Measurements from ENCODE around the gene GLI3.

GLI3 gene

DNA sequence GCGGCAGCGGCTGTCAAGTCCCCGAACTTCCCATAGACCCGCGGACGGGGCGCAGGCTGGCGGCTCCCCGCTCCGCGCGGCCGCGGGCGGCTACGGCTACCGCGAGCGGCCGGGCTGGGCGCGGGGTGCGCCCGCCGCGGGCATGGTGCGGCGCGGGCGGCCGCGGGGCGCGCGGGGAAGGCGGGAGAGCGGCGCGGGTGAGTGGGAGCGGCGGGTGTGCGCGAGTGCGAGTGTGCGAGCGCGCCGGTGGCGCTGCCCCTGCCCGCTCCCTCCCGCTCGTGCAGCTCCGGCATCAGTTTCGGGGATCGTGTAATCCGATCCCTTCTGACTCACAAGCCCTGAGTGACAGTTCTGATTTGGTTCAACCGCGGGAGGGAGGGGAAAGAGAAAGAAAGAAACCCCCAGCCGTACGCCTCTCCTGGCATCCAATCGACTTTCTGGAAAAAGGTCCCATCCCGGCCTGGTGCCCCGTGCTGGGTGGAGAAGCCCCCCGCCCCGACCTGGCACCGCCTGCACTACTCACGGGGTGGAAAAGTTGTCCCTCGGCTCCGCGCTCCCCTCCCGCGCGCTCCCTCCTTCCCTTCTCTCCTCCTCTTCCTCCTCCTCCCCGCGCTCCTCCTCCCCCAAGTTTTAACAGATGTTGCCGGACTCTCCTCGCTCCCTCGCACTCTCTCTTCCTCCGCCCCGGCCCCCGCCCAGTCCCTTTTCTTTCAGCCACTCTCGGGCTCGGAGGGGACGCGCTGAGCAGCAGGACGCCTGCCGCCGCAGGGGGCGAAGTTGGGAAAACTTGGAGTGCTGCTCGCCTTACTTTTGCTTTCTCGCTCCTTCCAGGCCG, at the start of gene GLI3:
Gene GLI3 (minus strand): TSS at position 234 of the 835 bp plus-strand sequence. CDS start 13,956 bp downstream, outside the sequence.
- DNase-seq, result peak; percentile 72

DNA sequence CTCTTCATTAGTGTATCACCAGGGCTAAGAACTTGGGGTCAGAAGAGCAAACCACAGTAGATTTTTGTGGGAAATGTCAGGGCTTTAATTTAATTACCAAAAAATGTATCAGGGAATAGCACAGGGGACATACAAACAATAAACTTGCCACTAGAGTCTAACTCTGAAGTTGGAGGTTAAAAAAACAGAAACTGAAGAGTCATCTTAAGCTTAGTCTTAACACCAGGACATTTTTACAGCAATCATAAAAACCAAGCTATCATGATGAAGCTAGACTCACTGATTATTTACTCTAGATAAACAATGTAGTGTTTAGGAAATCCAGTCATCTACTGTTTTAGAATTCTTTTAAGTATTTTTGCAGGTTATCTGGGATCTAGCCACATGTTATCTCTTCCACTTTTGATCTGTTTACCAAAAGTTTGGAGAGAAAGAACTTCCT, 48.4 kb upstream of the GLI3 start:
- no peak for DNase-seq

DNA sequence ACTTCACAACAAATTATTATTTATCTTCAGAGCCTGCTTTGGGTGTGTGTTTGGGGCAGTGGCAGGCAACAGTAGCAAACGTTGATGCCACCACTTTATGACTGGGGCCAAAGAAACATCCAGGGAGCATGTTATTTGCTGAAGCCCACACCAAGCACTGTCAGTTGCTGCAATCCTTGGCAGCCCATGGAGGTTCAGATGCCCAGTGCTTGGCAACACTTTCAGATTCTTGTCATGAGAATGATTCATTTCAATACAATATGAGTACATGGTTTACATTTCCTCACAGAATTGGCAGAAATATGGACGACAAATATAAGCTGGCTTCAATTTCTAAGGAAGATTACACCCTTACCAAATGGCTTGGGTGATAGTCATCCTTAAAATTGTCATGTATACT, 46.5 kb upstream of the GLI3 start:
- DNase-seq, result no peak

DNA sequence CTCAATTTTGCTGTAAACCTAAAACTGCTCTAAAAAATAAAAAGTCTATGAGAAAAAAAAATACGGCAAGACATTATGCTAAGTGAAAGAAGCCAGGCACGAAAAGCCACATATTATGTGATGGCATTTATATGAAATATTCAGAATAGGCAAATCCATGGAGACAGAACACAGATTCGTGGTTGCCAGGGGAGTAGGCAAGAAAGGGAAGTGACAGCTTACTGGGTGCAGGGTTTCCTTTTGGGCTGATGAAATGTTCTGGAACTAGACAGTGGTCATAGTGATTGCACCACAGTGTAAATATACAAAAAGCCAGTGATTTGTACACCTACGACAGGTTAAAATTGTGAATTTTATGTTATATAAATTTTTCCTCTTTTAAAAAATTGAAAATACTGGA, 41.3 kb upstream of the GLI3 start:
- DNase-seq, result peak; percentile 38

DNA sequence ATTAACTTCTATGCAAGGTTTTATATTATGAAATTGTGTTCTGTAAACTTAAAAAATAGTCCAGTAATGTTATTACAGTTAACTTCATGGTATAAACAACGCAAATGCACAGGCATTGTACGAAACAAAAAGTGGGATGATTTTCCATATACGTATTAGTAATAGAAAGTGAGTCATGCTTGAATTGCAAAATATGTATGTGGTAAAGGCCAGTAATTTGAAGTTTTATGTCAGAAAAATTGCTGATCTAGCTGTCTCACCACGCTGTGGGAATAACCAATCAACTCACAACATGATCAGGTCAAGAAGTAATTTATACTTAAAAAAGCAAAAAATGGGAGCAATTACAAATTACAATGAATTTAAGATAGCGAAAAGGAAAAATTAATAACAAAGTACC, 37.0 kb upstream of the GLI3 start:
- no peak for DNase-seq

DNA sequence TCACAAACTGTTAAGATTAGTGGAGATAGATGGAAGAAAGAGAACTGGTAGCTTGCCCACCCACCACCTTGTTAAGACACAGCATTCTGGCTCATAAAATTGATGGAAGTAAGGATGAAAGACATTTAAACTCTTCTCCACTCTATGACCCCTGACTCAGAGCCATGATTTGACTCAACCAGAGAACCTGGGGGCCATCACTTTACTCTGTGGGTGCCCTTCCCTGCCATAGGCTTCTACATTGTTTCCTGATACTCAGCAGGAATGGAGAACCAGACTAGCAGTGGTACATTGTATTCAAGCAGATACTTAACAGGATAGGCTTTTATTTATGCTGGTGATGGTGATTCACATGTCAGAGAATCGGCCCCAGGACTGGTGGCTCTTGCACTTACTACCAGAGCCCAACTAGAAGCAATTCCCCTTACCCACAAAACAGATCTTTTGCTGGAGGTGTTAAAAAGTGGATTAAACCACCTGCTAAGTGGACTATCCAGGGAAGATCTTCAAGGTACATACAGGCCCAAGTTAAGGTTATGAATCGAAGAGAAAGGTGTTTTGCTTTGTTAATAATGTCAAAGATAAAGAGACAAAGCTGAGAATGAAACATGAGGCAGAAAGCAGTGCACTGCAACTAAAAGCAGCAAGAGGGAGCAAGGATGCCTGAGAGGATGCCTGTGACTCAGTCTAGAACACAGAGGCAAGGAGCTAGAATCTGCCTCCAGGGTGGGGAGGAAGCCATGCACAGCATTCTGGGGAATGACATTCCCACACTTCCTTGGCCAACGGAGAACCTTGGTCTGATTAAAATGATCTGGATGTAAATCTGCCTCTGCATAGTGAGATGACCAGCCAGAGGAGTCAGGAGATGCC, 36.0 kb upstream of the GLI3 start:
- no peak for DNase-seq

DNA sequence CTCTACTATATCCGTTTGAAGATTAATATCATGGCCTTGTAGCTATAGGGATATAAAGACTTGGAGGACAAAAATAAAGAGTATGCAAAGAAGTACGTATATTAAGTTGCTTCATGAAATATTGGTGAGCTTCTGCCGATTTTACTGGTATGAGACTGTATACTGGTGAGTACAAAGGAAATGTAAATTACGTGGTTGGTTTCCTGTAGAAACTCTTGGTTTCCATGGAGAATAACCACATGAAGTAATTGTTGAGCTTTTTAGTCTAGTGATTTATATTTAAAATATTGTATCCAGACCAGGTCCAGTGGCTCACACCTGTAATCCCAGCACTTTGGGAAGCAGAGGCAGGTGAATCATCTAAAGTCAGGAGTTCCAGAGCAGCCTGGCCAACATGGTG, 32.2 kb upstream of the GLI3 start:
- no peak for DNase-seq

DNA sequence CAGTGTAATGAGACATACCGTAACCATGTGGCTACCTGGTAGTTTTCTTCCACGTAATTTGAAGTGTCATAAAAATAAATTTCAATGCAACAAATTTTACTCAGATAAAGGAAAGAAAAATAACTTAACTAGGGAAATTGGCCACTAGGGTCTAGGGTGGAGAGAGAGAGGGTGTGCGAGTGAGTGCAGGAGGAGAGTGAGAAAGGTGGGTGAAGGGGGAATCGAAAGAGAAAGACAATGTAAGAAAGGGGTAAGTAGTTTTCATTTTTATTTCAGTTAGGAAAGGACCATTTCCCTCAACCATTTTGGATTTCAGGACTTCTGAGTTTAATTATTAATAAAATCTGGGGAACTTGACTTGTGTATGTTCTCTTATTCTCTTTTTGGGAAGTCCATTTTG, 27.7 kb upstream of the GLI3 start:
- peak; percentile 47 for DNase-seq

DNA sequence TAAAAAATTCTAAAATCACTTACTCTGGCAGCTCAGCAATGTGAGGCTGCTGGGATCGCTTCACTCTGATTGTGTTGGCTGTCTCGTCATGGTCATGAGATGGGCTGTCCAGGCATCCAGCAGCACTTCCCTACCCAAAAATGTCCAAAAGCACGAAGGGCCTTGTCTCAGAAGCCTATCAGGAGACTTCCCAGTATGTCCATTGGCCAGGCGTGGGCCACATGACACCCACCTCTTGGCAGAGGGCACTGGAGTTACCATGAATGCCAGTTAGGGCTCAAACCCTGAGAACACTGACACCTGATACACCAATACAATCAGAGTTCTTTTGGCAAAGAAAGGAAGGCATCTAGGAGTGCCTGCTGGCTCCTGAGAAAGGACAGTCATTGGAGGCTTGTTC, 27.0 kb upstream of the GLI3 start:
- peak; percentile 43 for DNase-seq

DNA sequence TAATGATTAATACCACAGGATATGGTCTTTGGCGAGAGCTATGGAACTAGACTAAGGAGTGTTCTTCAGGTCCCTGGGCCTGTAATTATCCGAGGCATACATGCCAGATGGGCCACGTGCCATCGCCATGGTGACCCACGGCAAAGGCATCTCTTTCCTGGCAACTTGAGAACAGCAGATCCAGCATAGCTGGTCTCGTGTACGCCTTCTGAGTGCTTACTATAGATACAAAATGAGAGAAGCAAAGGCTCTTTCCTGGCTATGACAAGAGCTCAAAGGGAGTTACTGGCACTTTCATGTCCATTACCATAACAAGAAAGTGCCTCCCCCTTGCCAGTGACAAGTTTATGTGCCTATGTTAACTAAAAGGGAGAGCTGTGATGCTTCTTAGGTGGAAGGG, 26.0 kb upstream of the GLI3 start:
- DNase-seq, result peak; percentile 24

DNA sequence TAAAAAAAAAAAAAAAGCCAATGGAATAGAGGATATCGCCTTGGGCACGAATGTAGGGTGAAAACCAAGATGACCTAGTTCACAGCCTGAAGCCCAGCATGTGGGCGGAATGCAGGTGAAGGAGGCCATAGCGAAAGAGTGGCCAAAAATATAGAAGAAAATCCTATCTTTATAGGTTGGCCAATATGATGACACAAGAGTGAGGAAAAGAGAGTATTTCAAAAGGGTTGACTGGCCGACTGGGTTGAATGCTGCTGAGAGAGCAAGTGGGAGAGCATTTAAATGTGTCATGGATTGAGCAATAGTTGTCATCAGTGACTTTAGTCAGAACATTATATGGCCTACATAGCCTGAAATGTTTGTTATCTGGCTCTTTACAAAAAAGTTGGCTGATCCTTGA, 17.2 kb upstream of the GLI3 start:
- DNase-seq, result no peak

DNA sequence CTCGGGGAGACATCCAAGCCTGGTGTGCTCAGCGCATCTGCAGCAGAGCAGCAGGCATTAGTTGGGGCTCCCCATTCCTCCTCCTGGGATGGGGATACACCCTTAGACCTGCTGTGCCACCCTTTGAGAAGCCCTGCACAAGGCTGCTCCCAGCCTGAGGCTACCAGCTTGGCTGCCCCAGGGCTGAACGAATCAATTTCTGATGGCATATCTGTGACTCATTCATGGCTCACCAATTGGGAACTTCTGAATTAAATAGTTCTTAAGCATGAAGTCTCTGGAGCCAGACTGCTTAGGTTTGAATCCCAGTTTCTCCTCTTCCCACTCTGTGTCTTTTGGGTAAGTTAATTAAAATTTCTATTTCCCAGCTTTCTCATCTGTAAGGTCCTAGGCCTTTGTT, 16.3 kb upstream of the GLI3 start:
- DNase-seq, result no peak

DNA sequence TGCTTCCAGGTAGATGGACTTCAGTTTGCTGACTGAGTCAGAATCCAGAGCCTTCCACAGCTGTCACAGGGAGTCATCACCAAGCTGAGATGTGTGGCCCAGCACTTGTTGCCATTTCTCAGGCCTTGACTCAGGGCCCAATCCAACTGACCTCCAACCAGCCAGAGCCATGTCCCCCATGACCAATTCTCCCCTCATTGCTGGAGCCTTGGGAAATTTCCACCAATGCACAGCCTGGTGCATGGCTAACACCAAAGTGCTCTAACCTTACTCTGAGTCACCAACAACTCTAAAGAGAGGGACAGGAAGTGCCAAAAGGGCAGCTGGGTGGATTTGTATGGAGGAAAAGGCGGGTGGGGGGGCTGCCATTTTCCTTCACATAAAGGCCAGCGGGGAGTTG, 13.4 kb upstream of the GLI3 start:
- no peak for DNase-seq

DNA sequence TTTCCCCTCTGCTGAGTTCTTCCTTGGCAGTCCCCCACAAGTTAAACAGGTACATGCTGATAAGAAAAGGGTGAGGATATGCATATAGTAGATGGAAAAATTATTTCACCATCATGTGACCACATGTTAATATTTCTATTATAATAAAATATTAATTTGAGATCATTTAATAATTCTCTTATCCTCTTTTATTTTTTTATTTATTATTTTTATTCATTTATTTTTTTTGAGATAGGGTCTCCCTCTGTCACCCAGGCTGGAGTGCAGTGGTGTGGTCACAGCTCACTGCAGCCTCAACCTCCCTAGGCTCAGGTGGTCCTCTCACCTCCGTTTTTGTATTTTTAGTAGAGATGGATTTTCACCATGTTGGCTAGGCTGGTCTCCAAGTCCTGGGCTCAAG, 11.6 kb upstream of the GLI3 start:
- no peak for DNase-seq

DNA sequence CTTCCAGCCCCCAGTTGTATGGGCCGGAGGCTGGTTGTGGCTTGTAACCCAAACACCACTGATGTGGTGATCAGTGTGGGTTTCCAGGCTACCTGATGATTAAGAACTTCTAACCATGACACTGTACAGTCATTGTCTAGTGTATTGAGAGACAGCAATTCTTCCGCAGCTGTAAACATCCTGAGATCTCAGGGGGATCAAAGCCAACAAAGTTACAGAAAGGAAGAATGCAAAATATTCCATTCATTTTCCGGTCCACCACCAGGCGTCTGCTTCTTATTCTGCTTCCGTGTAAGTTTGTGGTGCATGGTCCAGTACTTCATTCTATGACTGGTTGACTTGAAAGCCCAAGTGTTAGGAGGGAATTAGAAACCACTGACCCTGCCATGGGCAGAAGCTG, 10.3 kb upstream of the GLI3 start:
- no peak for DNase-seq

DNA sequence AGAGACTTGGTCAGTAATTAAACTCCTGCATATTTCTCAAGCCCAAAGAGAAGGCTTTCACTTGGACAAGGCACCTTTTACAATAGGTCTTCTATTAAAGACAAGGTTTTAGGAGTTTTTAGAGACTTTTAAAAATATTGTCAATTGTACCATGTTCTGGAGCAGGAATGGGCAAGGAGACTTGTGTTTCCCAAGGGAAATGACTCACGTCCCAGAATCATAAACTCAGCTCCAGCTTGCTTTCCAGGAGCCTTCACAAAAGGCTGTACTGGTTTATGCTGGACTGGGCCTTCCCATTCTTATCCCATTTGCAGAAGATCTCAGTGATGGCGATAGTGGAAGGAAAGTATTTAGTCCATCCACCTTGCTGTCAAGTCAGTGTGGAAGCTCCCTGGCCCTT, 7.8 kb upstream of the GLI3 start:
- DNase-seq, result no peak

DNA sequence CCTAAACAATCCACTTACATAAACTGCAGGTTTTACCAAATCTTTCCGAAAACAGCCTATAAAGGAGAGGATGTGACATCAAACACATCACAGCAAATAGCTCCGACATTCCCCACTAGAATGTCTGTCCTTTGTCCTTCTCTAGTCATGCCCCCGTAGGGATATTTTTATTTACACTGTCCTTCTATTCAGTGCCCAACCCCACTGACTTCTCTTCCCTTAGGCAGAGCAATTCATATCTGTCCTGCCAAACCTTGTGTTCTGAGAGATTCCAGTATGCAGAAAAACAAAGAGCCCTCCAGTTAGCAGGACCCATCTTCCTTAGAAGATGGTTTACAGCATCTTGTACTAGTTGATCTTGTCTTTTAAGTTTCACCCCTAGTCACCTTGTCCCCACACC, 5.4 kb upstream of the GLI3 start:
- DNase-seq, result no peak

DNA sequence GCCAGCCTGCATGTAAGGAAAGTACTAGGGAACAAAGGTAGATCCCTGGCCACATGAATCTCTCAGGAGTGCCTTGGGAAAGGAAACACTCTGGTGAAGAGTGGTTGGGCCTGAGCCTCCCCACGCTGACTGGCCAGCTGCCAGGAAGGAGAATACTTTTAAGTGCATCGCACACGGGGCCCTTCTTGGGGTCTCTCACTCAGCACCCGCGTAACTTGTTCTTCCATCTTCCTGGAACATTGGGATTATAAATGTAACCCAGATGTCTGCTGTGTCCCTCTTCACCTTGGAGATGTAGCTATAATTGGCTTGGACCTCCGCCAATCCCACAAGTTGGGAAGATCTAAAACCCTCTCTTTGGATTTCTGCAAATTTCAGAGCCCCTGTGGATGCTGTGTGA, 4.4 kb upstream of the GLI3 start:
- DNase-seq, result no peak

DNA sequence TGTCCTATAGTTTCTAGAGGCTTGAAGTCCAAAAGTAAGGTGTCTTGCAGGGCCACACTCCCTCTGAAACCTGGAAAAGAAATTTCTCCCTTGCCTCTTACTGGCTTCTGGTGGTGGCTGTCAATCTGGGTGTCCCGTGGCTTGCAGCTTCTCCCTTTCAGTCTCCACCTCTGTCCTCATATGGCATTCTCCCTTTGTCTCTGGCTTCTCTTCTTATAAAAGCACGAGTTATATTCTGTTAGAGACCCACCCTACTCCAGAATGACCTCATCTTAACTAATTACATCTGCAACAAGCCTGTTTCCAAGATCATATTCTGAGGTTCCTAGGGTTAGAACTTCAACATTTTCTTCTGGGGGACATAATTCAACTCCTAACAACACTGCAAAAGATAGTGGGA, 3.4 kb upstream of the GLI3 start:
- DNase-seq, result no peak

DNA sequence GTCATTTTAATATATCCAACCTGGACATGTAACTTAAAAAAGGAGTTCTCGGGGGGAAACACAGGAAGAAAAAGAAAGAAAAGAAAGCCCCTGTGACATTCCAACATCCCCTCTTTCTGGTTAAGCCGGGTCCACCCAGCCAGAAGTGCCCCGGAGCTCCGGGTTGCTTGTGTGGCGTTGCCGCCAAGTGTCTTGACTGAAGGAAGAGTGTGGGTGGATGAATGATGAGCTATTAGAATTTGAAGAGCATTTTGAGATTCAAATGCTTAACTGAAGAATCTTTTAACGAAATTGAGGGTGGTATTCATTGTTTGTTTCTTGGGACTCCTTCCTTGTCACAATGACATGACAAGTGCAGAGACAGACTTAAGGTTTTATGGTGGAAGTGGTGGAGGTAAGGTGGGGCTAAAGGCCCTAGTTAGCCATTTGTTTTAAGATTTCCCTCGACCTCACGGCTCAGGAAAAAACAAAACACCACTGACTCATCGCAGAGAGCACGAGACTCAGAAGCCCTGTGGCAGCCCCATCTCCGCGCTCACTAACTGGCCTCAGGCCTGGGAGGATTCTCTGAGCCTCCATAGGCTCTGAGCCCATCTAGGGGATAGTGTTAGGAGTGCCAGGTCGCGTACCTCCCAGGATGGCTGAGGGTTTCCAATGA, 1.8 kb upstream of the GLI3 start:
- DNase-seq, result no peak

DNA sequence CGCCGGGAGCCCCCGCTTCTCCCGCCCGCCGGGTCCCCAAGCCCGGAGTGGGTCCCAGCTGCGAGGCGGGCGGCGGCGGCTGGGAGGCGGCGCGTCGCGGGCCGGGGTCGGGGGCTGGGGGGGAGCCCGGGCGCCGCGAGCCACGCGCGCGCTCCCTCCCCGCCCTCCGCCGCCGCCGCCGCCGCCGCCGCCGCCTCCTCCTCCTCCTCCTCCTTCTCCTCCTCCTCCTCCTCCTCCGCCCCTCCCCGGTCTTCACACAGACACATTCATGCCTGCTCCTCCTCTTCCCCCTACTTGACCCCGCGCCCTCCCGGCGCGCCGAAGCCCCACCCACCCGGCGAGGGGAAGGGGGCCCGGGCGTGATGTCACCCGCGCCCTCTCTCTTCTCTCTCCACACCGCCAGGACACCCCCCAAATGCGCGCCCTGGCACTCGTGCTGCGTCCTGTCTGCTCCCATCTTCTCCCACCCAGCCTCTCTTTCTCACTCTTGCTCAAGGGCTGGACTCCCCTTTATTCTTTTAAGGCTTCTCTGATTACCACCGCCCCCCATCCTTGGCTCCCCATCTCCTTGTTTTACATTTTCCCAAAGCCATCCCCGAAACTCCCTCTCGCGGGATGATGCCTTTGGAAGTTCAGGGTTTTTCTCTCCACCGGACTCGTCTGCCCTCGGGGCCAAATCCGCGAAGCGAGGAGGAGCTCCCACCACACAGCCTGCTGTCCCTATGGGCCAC, 967 bp upstream of the GLI3 start:
- peak; percentile 56 for DNase-seq

DNA sequence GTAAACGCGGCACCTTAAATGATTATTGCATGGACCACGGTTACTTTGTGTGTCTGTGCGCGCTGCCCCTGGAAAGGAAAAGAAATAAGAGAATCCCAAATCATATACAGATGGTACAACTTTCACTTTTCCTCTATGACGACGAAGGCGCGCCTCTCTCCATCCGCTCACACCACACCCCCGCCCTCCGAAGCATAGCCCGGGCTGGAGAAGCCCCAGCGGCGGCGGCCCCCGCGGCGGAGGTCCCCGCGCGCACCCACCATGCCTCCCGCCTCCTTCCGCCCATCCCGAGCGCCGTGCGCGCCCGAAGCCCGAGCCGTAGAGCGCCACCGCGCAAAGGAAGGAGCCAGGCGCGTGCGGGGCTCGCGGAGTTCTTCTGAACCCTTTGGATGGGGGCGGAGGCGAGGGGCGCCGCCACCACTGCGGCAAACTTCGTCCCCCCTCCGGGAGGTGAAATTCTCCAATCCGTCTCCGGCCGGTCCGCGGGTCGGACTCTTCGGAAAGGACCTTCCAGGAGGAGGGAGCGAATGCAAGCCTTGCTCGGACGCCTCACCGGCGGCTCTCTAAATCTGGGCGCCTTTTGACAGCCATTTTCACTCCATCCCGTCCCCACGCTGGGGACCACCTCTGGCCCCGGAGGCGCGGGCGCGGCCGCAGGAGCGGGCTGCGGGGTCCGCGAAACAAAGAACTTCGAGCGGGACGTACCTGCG, 588 bp downstream of the GLI3 start:
- DNase-seq, result peak; percentile 37

Data from RPMI8226 (cell line).